CD4-positive, alpha-beta T cell (primary cell): ENCODE results near the gene GRAPL. TPM values are rescaled to one million over a fixed set of nuclear protein-coding genes. Genes with fewer than 3 reads are reported as not detected.
"Not testable (repeated sequence)": the region's sequence is repeated elsewhere in the genome, so short reads cannot be mapped to it uniquely, and the experiment has no call there.

Source experiments
- ATAC-seq: fragments of 200-7000 bp; cut with Tn5 transposase; one replicate; pipeline ENCODE4 v1.10.0; 2022; ENCODE audit warnings: mild to moderate bottlenecking; ENCODE audit not compliant: poor library complexity
- CTCF ChIA-PET: fragments of 350-600 bp; sonication (Branson Sonifier 250); formaldehyde crosslinking; loops from one replicate; lab custom pipeline; 2021; ENCODE audit warnings: antibody characterized with exemption, inconsistent platforms; lab: Charles Lee
- POLR2A ChIA-PET: fragments of 350-600 bp; sonication (Branson Sonifier 250); formaldehyde crosslinking; loops from one replicate; lab custom pipeline; 2021; ENCODE audit warnings: antibody characterized with exemption, inconsistent platforms; lab: Charles Lee
- DNase-seq, 14 experiments: peaks; one replicate each; pipeline ENCODE4 v3.0.0-alpha.2; 2013 to 2020; ENCODE audit warnings: mixed read lengths in 2 of 14
- H3K27ac ChIP-seq, 2 donors: one replicate each; pipeline versions ENCODE4 v1.5.1 to v1.7.0; 2013; ENCODE audit warnings: low read length in 2 of 2, low read depth in 1 of 2, mild to moderate bottlenecking in 1 of 2
- H3K27me3 ChIP-seq, 2 experiments: 1 replicate in 1 of 2; 2 replicates in 1 of 2; pipeline versions ENCODE4 v1.6.1 to v1.7.0; 2013; ENCODE audit warnings: low read length in 2 of 2, control low read depth in 1 of 2, mild to moderate bottlenecking in 1 of 2, moderate library complexity in 1 of 2; ENCODE audit not compliant: insufficient read depth in 2 of 2, control insufficient read depth in 1 of 2
- H3K36me3 ChIP-seq: one replicate; pipeline ENCODE4 v1.6.1; 2013; ENCODE audit warnings: low read length, control low read depth; ENCODE audit not compliant: insufficient read depth
- H3K4me1 ChIP-seq: one replicate; pipeline ENCODE4 v1.6.1; 2013; ENCODE audit warnings: low read length, control low read depth; ENCODE audit not compliant: insufficient read depth
- H3K4me3 ChIP-seq: one replicate; pipeline ENCODE4 v1.5.1; 2013; ENCODE audit warnings: mild to moderate bottlenecking, low read length, moderate library complexity
- H3K9me3 ChIP-seq, 2 experiments: 1 replicate in 1 of 2; 2 replicates in 1 of 2; pipeline versions ENCODE4 v1.6.1 to v1.7.0; 2013; ENCODE audit warnings: low read length in 2 of 2, mild to moderate bottlenecking in 2 of 2, control low read depth in 1 of 2, moderate library complexity in 1 of 2; ENCODE audit not compliant: control insufficient read depth in 1 of 2, insufficient read depth in 1 of 2
- H3K27ac Mint-ChIP-seq: one replicate; pipeline ENCODE4 v1.8.0; 2020; ENCODE audit warnings: mixed read lengths
- H3K27me3 Mint-ChIP-seq: one replicate; pipeline ENCODE4 v1.8.0; 2021; ENCODE audit warnings: mixed read lengths
- H3K36me3 Mint-ChIP-seq: one replicate; pipeline ENCODE4 v1.8.0; 2021; ENCODE audit warnings: low read depth, mixed read lengths
- H3K4me1 Mint-ChIP-seq: one replicate; pipeline ENCODE4 v1.8.0; 2021; ENCODE audit warnings: low read depth, mixed read lengths
- H3K4me3 Mint-ChIP-seq: one replicate; pipeline ENCODE4 v1.8.0; 2020; ENCODE audit warnings: mild to moderate bottlenecking, mixed read lengths
- H3K9me3 Mint-ChIP-seq: one replicate; pipeline ENCODE4 v1.8.0; 2020; ENCODE audit warnings: mixed read lengths
- intact Hi-C, 2 experiments: fragments of 100-400 bp; cut with DNase I in 1 of 2; cut with micrococcal nuclease in 1 of 2; formaldehyde crosslinking; loops; one replicate each; pipeline versions ENCODE4 v1.15.1 to v1.9.0; 2023 to 2025; cut with DNase I, micrococcal nuclease
- total RNA-seq, 174 experiments: library from RNA in 2 of 174; stranded (reverse) in 2 of 174; gene quantifications; one replicate each; pipeline ENCODE4 v1.2.3 and lab custom pipeline; 2021 to 2026

Gene GRAPL
- total RNA-seq, 2 experiments from 2014 or later = 23.7 to 26.2 TPM

- ATAC-seq, H3K27me3 Mint-ChIP-seq, H3K27ac Mint-ChIP-seq, DNase-seq, H3K36me3 ChIP-seq, H3K9me3 ChIP-seq, H3K9me3 Mint-ChIP-seq, H3K4me3 ChIP-seq, H3K4me3 Mint-ChIP-seq, H3K27me3 ChIP-seq, H3K4me1 Mint-ChIP-seq, intact Hi-C loops, H3K36me3 Mint-ChIP-seq, H3K4me1 ChIP-seq, H3K27ac ChIP-seq, CTCF ChIA-PET, POLR2A ChIA-PET: not testable (repeated sequence)
Measured at GRCh38 chr17:19108517-19108916, 18.9 kb upstream of the GRAPL start.

- H3K36me3 ChIP-seq, intact Hi-C loops, H3K27me3 Mint-ChIP-seq, H3K36me3 Mint-ChIP-seq, H3K27ac ChIP-seq, H3K27me3 ChIP-seq, H3K4me1 ChIP-seq, POLR2A ChIA-PET, H3K27ac Mint-ChIP-seq, H3K4me3 Mint-ChIP-seq, DNase-seq, H3K4me3 ChIP-seq, H3K9me3 Mint-ChIP-seq, CTCF ChIA-PET, H3K9me3 ChIP-seq, H3K4me1 Mint-ChIP-seq: not testable (repeated sequence)
- peak; percentile 73 for ATAC-seq
Measured at GRCh38 chr17:19110189-19111097, 16.9 kb upstream of the GRAPL start.

GRCh38 chr17:19111111-19111711 lies 16.2 kb upstream of the GRAPL start:
- POLR2A ChIA-PET = not testable (repeated sequence)

GRCh38 chr17:19111801-19112458 lies 15.5 kb upstream of the GRAPL start:
- ATAC-seq, H3K9me3 Mint-ChIP-seq, POLR2A ChIA-PET, H3K4me1 Mint-ChIP-seq, H3K36me3 Mint-ChIP-seq, H3K9me3 ChIP-seq, H3K27me3 ChIP-seq, H3K36me3 ChIP-seq, H3K27ac ChIP-seq, intact Hi-C loops, H3K4me1 ChIP-seq, CTCF ChIA-PET, H3K27me3 Mint-ChIP-seq: not testable (repeated sequence)
- peak in 9 of 14 experiments; percentile 3 to 81 (median 40) for DNase-seq
- H3K4me3 ChIP-seq = peak overlapping the region; percentile 42
- Mint-ChIP-seq H3K27ac (peak overlapping the region; percentile 82), H3K4me3 (peak overlapping the region; percentile 86)

More at GRCh38 chr17:19111111-19111711, 16.2 kb upstream of the GRAPL start:
- H3K4me1 Mint-ChIP-seq, intact Hi-C loops, H3K9me3 ChIP-seq, H3K36me3 ChIP-seq, H3K27me3 ChIP-seq, CTCF ChIA-PET, H3K27ac ChIP-seq, H3K9me3 Mint-ChIP-seq, H3K27me3 Mint-ChIP-seq, H3K36me3 Mint-ChIP-seq, H3K4me1 ChIP-seq: not testable (repeated sequence)
- H3K4me3 ChIP-seq = peak overlapping the region; percentile 50
- DNase-seq (peak in 13 of 14 experiments; percentile 30 to 86 (median 59)), ATAC-seq (peak; percentile 57)
- Mint-ChIP-seq H3K27ac (peak overlapping the region; percentile 39), H3K4me3 (peak overlapping the region; percentile 81)

GRCh38 chr17:19112459-19112826 lies 14.9 kb upstream of the GRAPL start:
- H3K4me1 Mint-ChIP-seq, H3K27me3 Mint-ChIP-seq, H3K27ac ChIP-seq, H3K4me1 ChIP-seq, H3K4me3 ChIP-seq, ATAC-seq, H3K9me3 ChIP-seq, H3K36me3 ChIP-seq, CTCF ChIA-PET, H3K9me3 Mint-ChIP-seq, H3K27me3 ChIP-seq, intact Hi-C loops, H3K36me3 Mint-ChIP-seq, POLR2A ChIA-PET: not testable (repeated sequence)
- peak in 2 of 14 experiments; percentile 44 to 69 for DNase-seq
- Mint-ChIP-seq H3K4me3 (peak overlapping the region; percentile 34), H3K27ac (peak overlapping the region; percentile 82)

- H3K27me3 ChIP-seq, H3K4me1 Mint-ChIP-seq, H3K27ac Mint-ChIP-seq, H3K4me3 Mint-ChIP-seq, H3K36me3 ChIP-seq, intact Hi-C loops, H3K4me3 ChIP-seq, H3K4me1 ChIP-seq, DNase-seq, H3K36me3 Mint-ChIP-seq, H3K9me3 Mint-ChIP-seq, POLR2A ChIA-PET, H3K27me3 Mint-ChIP-seq, H3K27ac ChIP-seq, CTCF ChIA-PET, H3K9me3 ChIP-seq: not testable (repeated sequence)
- peak; percentile 97 for ATAC-seq
Measured at GRCh38 chr17:19118695-19119094, 8.7 kb upstream of the GRAPL start.
